OCI-LY1 (cell line): Measurements from ENCODE around the gene PSME1.

Source experiments
- H2AFZ ChIP-seq: fragments of 200-600 bp; sonication (generic), shearing (Covaris generic); 2 replicates; pipeline ENCODE4 v1.6.0; 2014; ENCODE audit warnings: antibody characterized with exemption, mild to moderate bottlenecking, low read length
- H3F3A ChIP-seq: fragments of 200-600 bp; sonication (generic), shearing (Covaris generic); 2 replicates; pipeline ENCODE4 v1.6.0; 2014; ENCODE audit warnings: mild to moderate bottlenecking, antibody characterized with exemption, low read length, moderate library complexity; ENCODE audit not compliant: insufficient read depth
- H3K27ac ChIP-seq: fragments of 200-600 bp; sonication (generic); 2 replicates; pipeline ENCODE4 v1.5.1; 2014; ENCODE audit warnings: low read length, mixed run types, mild to moderate bottlenecking, low read depth; ENCODE audit not compliant: poor library complexity, severe bottlenecking
- H3K27me3 ChIP-seq: fragments of 200-600 bp; sonication (generic); 2 replicates; pipeline ENCODE4 v1.6.0; 2014; ENCODE audit warnings: antibody characterized with exemption, mild to moderate bottlenecking, low read length, moderate library complexity; ENCODE audit not compliant: insufficient read depth
- H3K36me3 ChIP-seq: fragments of 200-600 bp; sonication (generic); 2 replicates; pipeline ENCODE4 v1.6.1; 2014; ENCODE audit warnings: mild to moderate bottlenecking, antibody characterized with exemption, low read length, moderate library complexity, mixed read lengths; ENCODE audit not compliant: insufficient read depth
- H3K4me1 ChIP-seq: fragments of 200-600 bp; sonication (generic); 2 replicates; pipeline ENCODE4 v1.5.1; 2014; ENCODE audit warnings: mild to moderate bottlenecking, low read length, moderate library complexity; ENCODE audit not compliant: insufficient read depth, severe bottlenecking
- H3K4me2 ChIP-seq: fragments of 200-600 bp; sonication (generic), shearing (Covaris generic); 2 replicates; pipeline ENCODE4 v1.6.1; 2014; ENCODE audit warnings: low read length
- H3K4me3 ChIP-seq: fragments of 200-600 bp; sonication (generic); 2 replicates; pipeline ENCODE4 v1.5.1; 2014; ENCODE audit warnings: low read length, low read depth, mild to moderate bottlenecking, mixed read lengths; ENCODE audit not compliant: poor library complexity, severe bottlenecking
- H3K79me2 ChIP-seq: fragments of 200-600 bp; shearing (Covaris generic); 2 replicates; pipeline ENCODE4 v1.6.1; 2016; ENCODE audit warnings: mixed run types, low read length, mixed read lengths; ENCODE audit not compliant: insufficient read depth
- H3K9ac ChIP-seq: fragments of 200-600 bp; sonication (generic), shearing (Covaris generic); 2 replicates; pipeline ENCODE4 v1.6.1; 2014; ENCODE audit warnings: mild to moderate bottlenecking, low read length, mixed read lengths
- H3K9me2 ChIP-seq: fragments of 200-600 bp; sonication (generic), shearing (Covaris generic); 2 replicates; pipeline ENCODE4 v1.6.1; 2014; ENCODE audit warnings: low read depth, mild to moderate bottlenecking, low read length, mixed read lengths
- H3K9me3 ChIP-seq: fragments of 200-600 bp; shearing (Covaris generic); 2 replicates; pipeline ENCODE4 v1.6.1; 2014; ENCODE audit warnings: low read length, mixed read lengths
- H4K20me1 ChIP-seq: fragments of 200-600 bp; sonication (generic), shearing (Covaris generic); 2 replicates; pipeline ENCODE4 v1.6.0; 2016; ENCODE audit warnings: mild to moderate bottlenecking, low read length; ENCODE audit not compliant: insufficient read depth
- CTCF ChIP-seq: fragments of 200-600 bp; sonication (generic), shearing (Covaris generic); IDR thresholded peaks from 2 replicates; pipeline ENCODE4 v1.5.1; 2017; ENCODE audit warnings: mild to moderate bottlenecking, antibody characterized with exemption, low read length, moderate library complexity, mixed read lengths
- EZH2 ChIP-seq: fragments of 200-600 bp; sonication (generic), shearing (Covaris generic); IDR thresholded peaks from 2 replicates; pipeline ENCODE4 v1.8.0; 2017; ENCODE audit warnings: borderline replicate concordance, mixed run types, mild to moderate bottlenecking, antibody characterized with exemption, low read length, moderate library complexity, mixed read lengths

Gene PSME1

GRCh38 chr14:24179961-24180796 lies 44.2 kb downstream of the PSME1 start:
- Histone ChIP-seq H3K9me2 (no peaks in the 10 kb centered on the region), H3K4me3 (no peak overlapping the region), H3K79me2 (no peaks in the 10 kb centered on the region), H3K4me2 (no peak overlapping the region), H3K27me3 (no peaks in the 10 kb centered on the region), H3K9ac (no peak overlapping the region), H3F3A (no peaks in the 10 kb centered on the region), H4K20me1 (no peaks in the 10 kb centered on the region), H2AFZ (no peak overlapping the region), H3K27ac (no peak overlapping the region), H3K4me1 (no peaks in the 10 kb centered on the region), H3K36me3 (peaks cover 77% of the 10 kb centered on the region), H3K9me3 (no peaks in the 10 kb centered on the region)
- TF ChIP-seq EZH2 = no peak
- TF ChIP-seq CTCF = no peak

GRCh38 chr14:24181371-24182077 lies 45.5 kb downstream of the PSME1 start:
- Histone ChIP-seq H3K9me3 (no peaks in the 10 kb centered on the region), H3K27me3 (no peaks in the 10 kb centered on the region), H3K9me2 (no peaks in the 10 kb centered on the region), H3K4me2 (no peak overlapping the region), H3K9ac (no peak overlapping the region), H3K4me1 (no peaks in the 10 kb centered on the region), H3K36me3 (peaks cover 89% of the 10 kb centered on the region), H4K20me1 (no peaks in the 10 kb centered on the region), H3K27ac (no peak overlapping the region), H2AFZ (no peak overlapping the region), H3K79me2 (no peaks in the 10 kb centered on the region), H3F3A (no peaks in the 10 kb centered on the region), H3K4me3 (no peak overlapping the region)
- TF ChIP-seq CTCF (no peak), EZH2 (no peak)

- Histone ChIP-seq H3K27ac (no peak overlapping the region), H3K4me2 (no peak overlapping the region), H3K9me3 (no peaks in the 10 kb centered on the region), H2AFZ (no peak overlapping the region), H3K27me3 (no peaks in the 10 kb centered on the region), H3K79me2 (no peaks in the 10 kb centered on the region), H3F3A (no peaks in the 10 kb centered on the region), H3K4me1 (peaks cover 2% of the 10 kb centered on the region), H3K4me3 (no peak overlapping the region), H3K9me2 (no peaks in the 10 kb centered on the region), H3K36me3 (peaks cover 91% of the 10 kb centered on the region), H4K20me1 (no peaks in the 10 kb centered on the region), H3K9ac (no peak overlapping the region)
- no peak for TF ChIP-seq EZH2
- no peak for TF ChIP-seq CTCF
Observed at GRCh38 chr14:24182110-24182882, 46.3 kb downstream of the PSME1 start.
